IPS DF 4.7 (cell line): ENCODE data around the gene MCHR2.

ENCODE experiments used
- DNase-seq: peaks from one replicate; pipeline ENCODE4 v3.0.0-alpha.2; 2013; ENCODE audit warnings: low spot score; ENCODE audit errors: extremely low read depth

Gene MCHR2

DNA sequence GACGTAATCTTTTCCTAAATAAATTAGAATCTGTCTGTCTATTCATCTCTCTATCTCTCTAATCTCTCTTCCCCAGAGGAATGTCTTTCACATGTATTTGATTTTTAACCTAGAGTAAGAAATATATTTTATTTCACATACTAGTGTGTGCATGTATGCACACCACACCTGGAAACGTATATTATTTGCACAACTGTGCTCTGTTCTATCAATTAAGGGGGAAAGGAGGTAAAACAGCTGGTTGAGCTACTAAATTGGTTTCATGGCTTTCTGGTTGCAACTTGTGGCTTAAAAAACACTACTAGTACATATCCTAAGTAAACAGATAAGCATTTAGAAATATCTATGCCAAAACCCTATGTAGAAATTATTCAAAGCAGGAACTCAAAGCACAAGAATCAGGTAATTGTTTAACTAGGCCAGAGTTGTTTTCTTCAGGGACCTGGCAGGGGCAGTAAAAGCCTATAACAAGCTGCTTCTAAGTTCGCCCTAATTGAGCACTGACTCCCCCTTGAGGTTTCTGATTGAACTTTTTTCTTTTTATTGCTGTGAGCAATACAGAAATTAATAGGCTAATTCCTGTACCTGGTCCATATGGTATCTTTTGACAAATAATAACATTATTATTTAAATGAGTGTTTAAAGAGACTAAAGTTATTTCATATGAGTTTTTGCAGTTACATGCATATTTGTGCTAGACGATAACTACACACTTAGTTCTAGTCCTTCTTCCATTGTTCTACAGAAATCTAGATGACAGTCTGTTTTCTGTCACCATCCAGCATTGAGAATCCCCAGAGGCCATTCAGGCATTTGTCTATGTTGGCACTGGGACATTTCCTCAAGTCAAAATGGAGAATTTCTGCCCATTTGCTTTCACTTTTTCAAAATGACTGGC lies 88.6 kb downstream of the MCHR2 start:
- peak; percentile 14 for DNase-seq

DNA sequence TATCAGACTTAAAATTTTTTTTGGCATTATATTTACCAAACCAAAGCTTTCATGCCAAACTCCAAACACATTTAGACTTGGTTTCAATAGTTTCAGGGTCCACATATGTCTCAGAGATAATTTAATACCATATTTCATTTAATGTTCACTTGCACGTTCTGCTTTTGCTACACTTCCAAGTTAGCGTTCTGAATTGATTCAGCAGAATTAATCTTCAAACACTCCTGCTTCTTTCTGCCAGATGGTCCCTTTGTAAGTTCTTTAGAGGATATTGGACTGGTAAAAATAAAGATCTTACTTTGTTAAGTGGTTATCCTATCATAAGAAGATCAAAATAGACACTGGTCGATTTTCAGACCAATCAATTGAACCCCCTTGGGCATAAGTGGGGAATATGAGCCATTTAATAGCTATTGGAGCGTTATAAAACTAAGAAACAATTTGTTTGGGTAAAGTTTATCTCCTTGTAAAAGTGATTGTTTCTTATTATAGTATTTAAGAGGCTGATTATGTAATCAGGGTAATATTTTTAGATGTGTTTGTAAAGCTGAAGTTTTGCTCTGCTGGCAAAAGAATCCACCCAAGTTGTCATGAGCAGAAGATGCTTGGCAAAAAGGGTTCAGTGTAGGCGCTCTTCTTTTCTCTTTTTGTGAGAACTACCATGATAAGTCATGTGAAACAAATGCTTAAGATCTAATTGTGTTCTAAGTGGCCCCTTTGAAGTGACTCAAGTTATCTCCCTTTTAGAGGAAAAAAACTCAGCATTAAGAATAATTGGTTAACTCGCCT lies 92.2 kb downstream of the MCHR2 start:
- DNase-seq, result no peak

DNA sequence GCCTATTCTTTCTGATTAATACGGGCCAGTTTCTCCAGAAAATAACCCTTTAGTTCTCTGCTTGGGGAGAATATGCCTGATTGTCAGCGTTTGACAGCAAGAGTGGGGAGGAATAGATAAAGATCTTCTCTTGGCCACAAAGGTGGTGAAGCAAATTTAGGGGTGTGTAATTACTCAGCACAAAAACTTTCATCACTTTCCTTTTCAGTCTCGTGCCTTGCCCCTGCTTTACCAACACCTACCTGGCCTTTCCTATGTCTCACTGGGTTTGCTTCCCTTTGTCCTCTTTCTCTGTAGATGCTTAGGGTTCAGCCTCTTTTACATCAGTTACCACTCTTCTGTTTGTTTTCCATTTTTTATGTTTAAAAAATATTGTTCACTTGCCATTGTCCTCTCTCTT lies 99.2 kb downstream of the MCHR2 start:
- no peak for DNase-seq

DNA sequence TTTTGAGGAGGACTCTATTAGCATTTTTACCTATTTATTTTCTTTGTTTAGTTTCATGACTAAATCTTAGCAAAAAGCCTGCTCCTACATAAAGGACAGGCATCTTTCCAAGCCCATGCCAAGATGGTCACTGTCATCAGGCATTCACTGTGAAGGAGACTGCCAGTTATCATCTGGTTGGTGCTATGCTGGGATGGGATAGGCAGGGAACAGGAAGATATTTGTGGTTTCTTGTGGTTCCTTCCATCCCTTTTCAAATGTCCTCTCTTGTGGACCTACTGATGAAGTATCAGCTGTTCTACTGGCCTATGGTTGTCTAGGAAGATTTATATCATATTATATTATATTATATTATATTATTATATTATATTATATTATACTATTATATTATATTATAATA lies 107.0 kb downstream of the MCHR2 start:
- DNase-seq, result no peak

DNA sequence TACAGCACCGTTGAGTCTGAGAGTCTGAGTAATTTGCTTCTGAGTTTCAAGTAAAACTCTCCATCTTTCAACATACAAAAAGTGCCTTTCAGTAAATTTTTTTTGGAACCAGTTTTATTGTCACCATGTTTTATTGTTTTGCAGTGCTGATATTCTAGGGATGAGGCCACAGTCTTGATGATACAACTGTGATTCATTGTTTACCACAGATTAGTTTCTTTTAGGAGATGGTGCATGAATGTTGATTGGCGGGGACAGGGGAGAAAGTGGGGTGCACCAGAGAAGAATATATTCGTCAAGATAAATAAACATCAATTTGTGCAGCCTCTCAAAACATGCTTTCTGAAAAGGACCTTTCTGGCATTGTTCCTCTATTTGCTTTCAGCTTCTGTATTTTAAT lies 109.0 kb downstream of the MCHR2 start:
- DNase-seq, result no peak

DNA sequence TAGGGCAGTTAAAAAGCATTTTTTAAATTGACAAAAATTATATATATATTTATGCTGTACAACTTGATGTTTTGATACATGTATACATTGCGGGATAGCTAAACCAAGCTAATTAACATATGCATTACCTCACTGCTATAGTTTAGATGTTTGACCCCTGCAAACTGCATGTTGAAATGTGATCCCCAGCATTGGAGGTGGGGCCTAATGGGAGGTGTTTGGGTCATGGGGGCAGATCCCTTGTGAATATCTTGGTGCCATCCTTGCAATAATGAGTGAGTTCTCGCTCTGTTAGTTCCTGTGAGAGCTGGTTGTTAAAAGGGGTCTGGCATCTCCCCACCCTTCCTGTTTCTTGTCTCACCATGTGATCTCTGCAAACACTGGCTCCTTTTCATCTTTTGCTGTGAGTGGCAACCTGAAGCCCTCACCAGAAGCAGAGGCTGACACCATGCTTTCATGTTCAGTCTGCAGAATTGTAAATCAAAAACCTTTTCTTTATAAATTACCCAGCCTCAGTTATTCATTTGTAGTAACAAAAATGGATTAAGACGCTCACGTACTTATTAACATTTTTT lies 111.8 kb downstream of the MCHR2 start:
- no peak for DNase-seq

DNA sequence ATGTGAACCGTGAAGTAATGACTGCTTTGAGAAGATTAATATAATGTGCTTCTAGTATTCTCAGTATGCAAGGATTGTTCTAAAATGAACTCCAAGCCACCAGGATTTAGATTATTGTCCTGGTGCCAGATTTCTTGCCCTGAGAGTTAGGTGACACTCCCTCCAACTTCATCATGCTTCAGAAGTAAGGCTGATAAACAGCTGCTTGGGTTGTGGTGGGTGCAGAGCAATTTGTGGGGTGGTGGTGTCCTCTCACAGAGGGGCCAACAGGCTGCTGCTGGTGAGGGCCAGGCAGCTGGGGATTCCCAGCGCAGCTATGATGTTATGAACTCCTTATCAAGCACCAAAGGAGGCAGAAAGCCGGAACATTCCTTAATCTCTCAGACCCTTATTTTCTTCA lies 114.6 kb downstream of the MCHR2 start:
- DNase-seq, result no peak

DNA sequence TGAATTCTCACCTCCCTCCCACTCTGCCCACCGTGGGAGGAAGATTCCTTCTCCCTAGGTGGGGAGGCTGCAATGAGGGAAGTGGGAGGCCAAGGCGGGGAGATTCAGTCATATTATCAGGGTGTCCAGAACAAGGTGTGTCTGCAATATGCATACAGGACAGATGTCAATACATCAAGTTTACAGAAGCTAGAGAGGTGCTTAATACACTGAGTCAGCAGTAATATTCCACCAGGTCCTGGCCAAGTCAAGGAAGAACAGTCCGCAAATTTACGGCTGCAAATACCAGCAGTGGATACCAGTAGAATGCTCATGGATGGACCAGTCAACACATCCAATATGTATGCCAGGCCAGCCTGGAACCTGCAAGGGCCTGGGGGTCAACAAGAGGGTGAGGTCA lies 119.0 kb downstream of the MCHR2 start:
- DNase-seq, result no peak

DNA sequence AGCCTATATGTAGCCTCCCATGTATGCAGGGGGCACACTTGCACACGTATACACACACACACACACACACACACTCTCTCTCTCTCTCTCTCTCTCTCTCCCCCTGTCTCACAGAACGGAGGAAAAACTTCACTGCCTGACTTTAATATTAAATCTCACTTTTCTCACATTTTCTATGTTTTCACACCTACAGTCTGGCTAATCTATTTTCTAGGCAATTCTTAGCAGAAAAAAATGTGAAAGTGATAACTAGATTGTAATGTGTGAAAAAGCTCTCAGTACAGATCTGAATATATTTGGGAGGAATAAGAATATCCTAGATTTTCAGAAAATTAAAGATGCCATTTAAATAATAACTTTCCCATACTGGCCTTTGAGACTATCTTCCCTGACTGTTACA lies 120.9 kb downstream of the MCHR2 start:
- no peak for DNase-seq

DNA sequence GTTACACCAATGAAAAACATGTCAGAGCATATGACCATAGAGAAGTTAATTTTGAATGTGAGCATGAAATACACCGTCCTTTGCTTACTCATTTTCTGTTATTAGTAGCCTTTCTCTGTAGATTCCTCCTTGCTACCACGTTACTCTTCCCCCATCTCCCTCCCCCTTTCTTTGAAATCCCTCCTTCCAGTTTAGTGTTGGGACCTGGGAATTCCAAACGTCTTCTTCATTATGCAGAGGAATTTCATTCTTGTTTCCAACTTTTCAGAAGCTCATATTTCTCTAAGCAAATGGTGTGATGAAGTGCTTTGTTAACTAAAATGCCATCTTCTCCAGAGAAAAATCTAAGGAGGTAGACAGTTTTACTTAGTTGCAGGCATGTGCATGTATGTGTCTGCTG lies 122.4 kb downstream of the MCHR2 start:
- no peak for DNase-seq
